ENCODE results near the gene PCDHB14. TPM values are rescaled to one million over a fixed set of nuclear protein-coding genes. Genes with fewer than 3 reads are reported as not detected.

The PCDHB14 gene
- total RNA-seq, 1 experiment from 2014 or later = 2.4 TPM

DNA sequence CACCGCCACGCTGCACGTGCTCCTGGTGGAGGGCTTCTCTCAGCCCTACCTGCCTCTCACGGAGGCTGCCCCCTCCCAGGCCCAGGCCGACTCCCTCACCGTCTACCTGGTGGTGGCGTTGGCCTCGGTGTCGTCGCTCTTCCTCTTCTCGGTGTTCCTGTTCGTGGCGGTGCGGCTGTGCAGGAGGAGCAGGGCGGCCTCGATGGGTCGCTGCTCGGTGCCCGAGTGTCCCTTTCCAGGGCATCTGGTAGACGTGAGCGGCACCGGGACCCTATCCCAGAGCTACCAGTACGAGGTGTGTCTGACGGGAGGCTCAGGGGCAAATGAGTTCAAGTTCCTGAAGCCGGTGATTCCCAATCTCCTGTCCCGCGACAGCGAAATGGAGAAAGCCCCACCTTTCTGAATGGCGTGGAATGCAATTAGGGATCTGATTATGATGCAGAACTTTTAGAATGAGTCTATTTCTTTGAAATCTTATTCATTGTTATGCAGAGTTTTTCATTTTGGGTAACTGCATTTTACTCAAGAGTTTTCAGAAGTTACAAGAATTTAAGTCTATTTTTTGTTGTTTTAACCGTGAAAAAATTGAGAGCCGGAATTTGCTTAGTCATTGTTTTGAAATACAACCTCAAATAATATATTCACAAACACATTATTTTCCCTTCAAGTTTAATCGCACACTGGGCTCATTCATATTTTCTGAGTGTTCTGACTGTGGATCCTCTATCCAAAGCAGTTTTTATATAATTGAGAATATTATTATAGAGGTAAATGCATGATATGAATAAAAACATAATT is 13.6 kb downstream of the PCDHB14 start:
- no peak overlapping the region for H3K4ac ChIP-seq (ENCODE audit: low read depth, low read length)
- H3K4me2 ChIP-seq (ENCODE audit: insufficient read depth, insufficient read length, low read length) = no peak overlapping the region
- no peak for DNase-seq
- H2BK5ac ChIP-seq (ENCODE audit: insufficient read length, low read length) = no peak overlapping the region
- H3K79me1 ChIP-seq (ENCODE audit: insufficient read depth, low read depth, low read length, poor library complexity, severe bottlenecking) = no peaks in the 10 kb centered on the region
- no peak overlapping the region for H3K27ac ChIP-seq (ENCODE audit: insufficient read length, low read depth, low read length)
- no peaks in the 10 kb centered on the region for H3K27me3 ChIP-seq (ENCODE audit: insufficient read depth, low read length)
- H3K56ac ChIP-seq (ENCODE audit: insufficient read length, low read depth, low read length) = no peak overlapping the region
- H3K18ac ChIP-seq (ENCODE audit: insufficient read length, low read depth, low read length) = no peak overlapping the region
- no peak overlapping the region for H4K91ac ChIP-seq (ENCODE audit: insufficient read length, low read depth, low read length)
- no peaks in the 10 kb centered on the region for H3K4me1 ChIP-seq (ENCODE audit: insufficient read depth, low read length)
- H3K36me3 Mint-ChIP-seq (ENCODE audit: insufficient read depth in 1 of 3, low read depth in 3 of 3) = peaks cover 13 to 36% (median 15%) of the 10 kb centered on the region in 3 experiments
- H3K4me3 Mint-ChIP-seq = no peak overlapping the region
- no peak overlapping the region for H4K5ac ChIP-seq (ENCODE audit: insufficient read length, low read depth, low read length)
- peaks cover 2% of the 10 kb centered on the region for H3K27me3 Mint-ChIP-seq (ENCODE audit: low read depth)
- 0 out of 4 replicates have a peak, but pooled peaks cover 0 to 2% of the 10 kb centered on the region in 2 experiments for H3K4me1 Mint-ChIP-seq
- H2AFZ ChIP-seq (ENCODE audit: low read length) = no peak overlapping the region
- no peak overlapping the region for H2BK120ac ChIP-seq (ENCODE audit: low read depth, low read length, poor library complexity, severe bottlenecking)
- H3K9ac ChIP-seq (ENCODE audit: extremely low read depth, insufficient read length, low read length) = no peak overlapping the region
- no peak overlapping the region for H2BK20ac ChIP-seq (ENCODE audit: low read depth, low read length, poor library complexity, severe bottlenecking)
- H4K8ac ChIP-seq (replicated peaks; ENCODE audit: insufficient read length, low read depth, low read length) = no peak overlapping the region
- no peak overlapping the region for H3K23ac ChIP-seq (ENCODE audit: insufficient read length, low read depth, low read length)
- H3T11ph ChIP-seq (ENCODE audit: low read length) = no peak overlapping the region
- H3K9me3 ChIP-seq (ENCODE audit: control insufficient read depth, low read depth, low read length) = peaks cover 25% of the 10 kb centered on the region
- no peak overlapping the region for H2BK12ac ChIP-seq (ENCODE audit: insufficient read length, low read depth, low read length)
- H3K79me2 ChIP-seq (ENCODE audit: insufficient read depth, low read length) = no peaks in the 10 kb centered on the region
- H3K23me2 ChIP-seq (ENCODE audit: insufficient read length, low read depth, low read length, poor library complexity, severe bottlenecking) = no peaks in the 10 kb centered on the region
- no peak overlapping the region; a peak in 1 of 7 replicates for H3K27ac Mint-ChIP-seq
- H3K9me3 Mint-ChIP-seq = peaks cover 47 to 68% of the 10 kb centered on the region in 2 experiments
- WGBS (ENCODE audit: extremely low coverage, insufficient read length, low lambda C conversion rate) = no CpG with 5 or more reads among the region's 32 CpGs
- TF ChIP-seq, protein P1, sequence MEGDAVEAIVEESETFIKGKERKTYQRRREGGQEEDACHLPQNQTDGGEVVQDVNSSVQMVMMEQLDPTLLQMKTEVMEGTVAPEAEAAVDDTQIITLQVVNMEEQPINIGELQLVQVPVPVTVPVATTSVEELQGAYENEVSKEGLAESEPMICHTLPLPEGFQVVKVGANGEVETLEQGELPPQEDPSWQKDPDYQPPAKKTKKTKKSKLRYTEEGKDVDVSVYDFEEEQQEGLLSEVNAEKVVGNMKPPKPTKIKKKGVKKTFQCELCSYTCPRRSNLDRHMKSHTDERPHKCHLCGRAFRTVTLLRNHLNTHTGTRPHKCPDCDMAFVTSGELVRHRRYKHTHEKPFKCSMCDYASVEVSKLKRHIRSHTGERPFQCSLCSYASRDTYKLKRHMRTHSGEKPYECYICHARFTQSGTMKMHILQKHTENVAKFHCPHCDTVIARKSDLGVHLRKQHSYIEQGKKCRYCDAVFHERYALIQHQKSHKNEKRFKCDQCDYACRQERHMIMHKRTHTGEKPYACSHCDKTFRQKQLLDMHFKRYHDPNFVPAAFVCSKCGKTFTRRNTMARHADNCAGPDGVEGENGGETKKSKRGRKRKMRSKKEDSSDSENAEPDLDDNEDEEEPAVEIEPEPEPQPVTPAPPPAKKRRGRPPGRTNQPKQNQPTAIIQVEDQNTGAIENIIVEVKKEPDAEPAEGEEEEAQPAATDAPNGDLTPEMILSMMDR (conservative IDR thresholded peaks at IDR 0.05) = no peak
- H2BK15ac ChIP-seq (ENCODE audit: low read depth, low read length) = no peak overlapping the region
- H3K14ac ChIP-seq (ENCODE audit: insufficient read depth, low read length) = no peak overlapping the region
- H2AK5ac ChIP-seq (ENCODE audit: insufficient read length, low read length) = no peak overlapping the region
- no peaks in the 10 kb centered on the region for H4K20me1 ChIP-seq (ENCODE audit: control insufficient read depth, insufficient read depth, insufficient read length)
